Neural cell (in vitro differentiated cells): ENCODE results near the gene WBP4. TPM values are rescaled to one million over a fixed set of nuclear protein-coding genes. Genes with fewer than 3 reads are reported as not detected.

Experiments
- H2AFZ ChIP-seq: fragments of 200-600, 300-800 bp; sonication (generic), shearing (Covaris generic); 2 replicates; pipeline ENCODE4 v1.6.0; 2014; ENCODE audit warnings: low read depth, mild to moderate bottlenecking, antibody characterized with exemption, low read length, moderate library complexity
- H3F3A ChIP-seq: fragments of 200-600 bp; shearing (Covaris generic); 2 replicates; pipeline ENCODE4 v1.6.1; 2016; ENCODE audit warnings: mild to moderate bottlenecking, moderate library complexity, mixed read lengths, antibody characterized with exemption, low read length; ENCODE audit not compliant: insufficient read depth, poor library complexity, severe bottlenecking
- H3K27ac ChIP-seq: fragments of 200-600, 300-800 bp; sonication (generic), shearing (Covaris generic); 2 replicates; pipeline ENCODE4 v1.5.1; 2014; ENCODE audit warnings: mild to moderate bottlenecking, low read length, moderate library complexity
- H3K27me3 ChIP-seq: fragments of 300-800, 200-600 bp; sonication (generic), shearing (Covaris generic); 2 replicates; pipeline ENCODE4 v1.6.0; 2014; ENCODE audit warnings: mild to moderate bottlenecking, low read depth, low read length, moderate library complexity; ENCODE audit not compliant: insufficient read depth
- H3K36me3 ChIP-seq: fragments of 300-800, 200-600 bp; sonication (generic), shearing (Covaris generic); 2 replicates; pipeline ENCODE4 v1.5.1; 2014; ENCODE audit warnings: mild to moderate bottlenecking, antibody characterized with exemption, low read length, moderate library complexity; ENCODE audit not compliant: insufficient read depth
- H3K4me2 ChIP-seq: fragments of 300-800, 200-600 bp; sonication (generic), shearing (Covaris generic); 2 replicates; pipeline ENCODE4 v1.6.0; 2014; ENCODE audit warnings: mild to moderate bottlenecking, low read length
- H3K4me3 ChIP-seq: fragments of 300-800, 200-600 bp; sonication (generic), shearing (Covaris generic); 2 replicates; pipeline ENCODE4 v1.5.1; 2014; ENCODE audit warnings: mild to moderate bottlenecking, low read length, moderate library complexity
- H3K79me2 ChIP-seq: fragments of 200-600 bp; shearing (Covaris generic); replicated peaks from 2 replicates; pipeline ENCODE4 v1.6.0; 2014; ENCODE audit warnings: mild to moderate bottlenecking, low read length, moderate library complexity; ENCODE audit not compliant: insufficient read depth
- H3K9ac ChIP-seq: fragments of 300-800, 200-600 bp; sonication (generic), shearing (Covaris generic); 2 replicates; pipeline ENCODE4 v1.6.1; 2016; ENCODE audit warnings: mild to moderate bottlenecking, low read length, mixed read lengths
- H3K9me2 ChIP-seq: fragments of 200-600 bp; shearing (Covaris generic); 2 replicates; pipeline ENCODE4 v1.6.1; 2016; ENCODE audit warnings: mild to moderate bottlenecking, low read length, mixed read lengths; ENCODE audit not compliant: insufficient read depth
- H3K9me3 ChIP-seq: fragments of 200-600, 300-800 bp; sonication (generic), shearing (Covaris generic); 2 replicates; pipeline ENCODE4 v1.6.1; 2016; ENCODE audit warnings: mild to moderate bottlenecking, mixed run types, low read length, moderate library complexity, mixed read lengths
- H4K20me1 ChIP-seq: fragments of 200-600 bp; shearing (Covaris generic); 2 replicates; pipeline ENCODE4 v1.6.1; 2016; ENCODE audit warnings: mild to moderate bottlenecking, mixed run types; ENCODE audit not compliant: insufficient read depth
- EP300 ChIP-seq: fragments of 450-650 bp; conservative IDR thresholded peaks from 2 replicates; pipeline ENCODE4 v1.6.1; 2014; ENCODE audit warnings: antibody characterized with exemption, mild to moderate bottlenecking, moderate library complexity; ENCODE audit not compliant: poor library complexity, severe bottlenecking
- EZH2 ChIP-seq: fragments of 200-600, 300-800 bp; shearing (Covaris generic), sonication (generic); IDR thresholded peaks from 2 replicates; pipeline ENCODE4 v1.6.1; 2014; ENCODE audit warnings: antibody characterized with exemption, low read length, borderline replicate concordance, mild to moderate bottlenecking; ENCODE audit not compliant: insufficient read depth, poor library complexity, severe bottlenecking
- MXI1 ChIP-seq: fragments of 450-650 bp; conservative IDR thresholded peaks from 2 replicates; pipeline ENCODE4 v1.6.1; 2014; ENCODE audit warnings: antibody characterized with exemption, mild to moderate bottlenecking; ENCODE audit not compliant: poor library complexity, severe bottlenecking
- POLR2AphosphoS5 ChIP-seq: IDR thresholded peaks from 2 replicates; pipeline ENCODE4 v1.6.1; 2012
- RAD21 ChIP-seq: fragments of 450-650 bp; conservative IDR thresholded peaks from 2 replicates; pipeline ENCODE4 v1.6.1; 2014; ENCODE audit warnings: antibody characterized with exemption, mild to moderate bottlenecking, moderate library complexity
- SMC3 ChIP-seq: fragments of 450-650 bp; conservative IDR thresholded peaks from 2 replicates; pipeline ENCODE4 v1.6.1; 2014; ENCODE audit warnings: antibody characterized with exemption, mild to moderate bottlenecking, moderate library complexity; ENCODE audit not compliant: poor library complexity
- TAF1 ChIP-seq: IDR thresholded peaks from 2 replicates; pipeline ENCODE4 v1.6.1; 2012; ENCODE audit warnings: low read depth
- polyA plus RNA-seq: library from polyadenylated mRNA; depleted of rRNA; stranded (reverse); fragments of >200 nt; gene quantifications from 2 replicates; pipeline ENCODE4 v1.2.3, GENCODE V29; 2014
- TF ChIP-seq, protein P1 (sequence below): fragments of 450-650 bp; IDR thresholded peaks from 2 replicates; pipeline ENCODE4 v1.5.1; 2014; ENCODE audit warnings: antibody characterized with exemption, mild to moderate bottlenecking, moderate library complexity; ENCODE audit not compliant: poor library complexity, severe bottlenecking
- TF ChIP-seq, protein P2 (sequence below): IDR thresholded peaks from 2 replicates; pipeline ENCODE4 v1.6.1; 2012; ENCODE audit warnings: borderline replicate concordance

Gene WBP4
- polyA plus RNA-seq, 1 donor from 2014 or later = 19.0 TPM

DNA sequence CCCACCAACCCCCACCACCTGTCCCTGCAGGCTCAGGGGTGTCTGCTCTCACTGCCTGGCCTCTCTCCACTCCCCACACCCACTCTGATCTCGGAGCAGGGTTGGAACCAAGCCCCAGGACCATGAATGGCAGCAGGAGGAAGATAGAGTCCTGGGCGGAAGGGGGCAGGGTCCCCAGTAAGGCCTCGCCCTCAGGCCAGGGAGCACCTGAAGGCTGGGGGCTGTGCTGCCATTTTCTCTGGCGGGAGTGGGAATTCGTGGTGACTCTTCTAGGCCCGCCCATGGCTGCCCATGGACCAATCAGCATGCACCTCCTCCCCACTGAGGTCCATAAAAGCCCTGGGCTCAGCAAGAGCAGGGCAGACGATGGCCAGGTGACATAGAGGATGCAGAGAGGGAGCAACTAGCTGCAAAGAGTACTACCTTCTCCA, 46.3 kb downstream of the WBP4 start:
- Histone ChIP-seq H3K9me3 (no peaks in the 10 kb centered on the region), H3K4me3 (no peak overlapping the region), H2AFZ (no peak overlapping the region), H3K9me2 (no peaks in the 10 kb centered on the region), H3K36me3 (no peaks in the 10 kb centered on the region), H3K4me2 (no peak overlapping the region), H3K79me2 (no peaks in the 10 kb centered on the region), H4K20me1 (no peaks in the 10 kb centered on the region), H3F3A (no peaks in the 10 kb centered on the region), H3K27ac (no peak overlapping the region), H3K27me3 (no peaks in the 10 kb centered on the region), H3K9ac (no peak overlapping the region)
- TF ChIP-seq EZH2 (no peak), EP300 (no peak), MXI1 (no peak), RAD21 (no peak), TAF1 (no peak)
- TF ChIP-seq, protein P1, sequence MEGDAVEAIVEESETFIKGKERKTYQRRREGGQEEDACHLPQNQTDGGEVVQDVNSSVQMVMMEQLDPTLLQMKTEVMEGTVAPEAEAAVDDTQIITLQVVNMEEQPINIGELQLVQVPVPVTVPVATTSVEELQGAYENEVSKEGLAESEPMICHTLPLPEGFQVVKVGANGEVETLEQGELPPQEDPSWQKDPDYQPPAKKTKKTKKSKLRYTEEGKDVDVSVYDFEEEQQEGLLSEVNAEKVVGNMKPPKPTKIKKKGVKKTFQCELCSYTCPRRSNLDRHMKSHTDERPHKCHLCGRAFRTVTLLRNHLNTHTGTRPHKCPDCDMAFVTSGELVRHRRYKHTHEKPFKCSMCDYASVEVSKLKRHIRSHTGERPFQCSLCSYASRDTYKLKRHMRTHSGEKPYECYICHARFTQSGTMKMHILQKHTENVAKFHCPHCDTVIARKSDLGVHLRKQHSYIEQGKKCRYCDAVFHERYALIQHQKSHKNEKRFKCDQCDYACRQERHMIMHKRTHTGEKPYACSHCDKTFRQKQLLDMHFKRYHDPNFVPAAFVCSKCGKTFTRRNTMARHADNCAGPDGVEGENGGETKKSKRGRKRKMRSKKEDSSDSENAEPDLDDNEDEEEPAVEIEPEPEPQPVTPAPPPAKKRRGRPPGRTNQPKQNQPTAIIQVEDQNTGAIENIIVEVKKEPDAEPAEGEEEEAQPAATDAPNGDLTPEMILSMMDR = no peak

DNA sequence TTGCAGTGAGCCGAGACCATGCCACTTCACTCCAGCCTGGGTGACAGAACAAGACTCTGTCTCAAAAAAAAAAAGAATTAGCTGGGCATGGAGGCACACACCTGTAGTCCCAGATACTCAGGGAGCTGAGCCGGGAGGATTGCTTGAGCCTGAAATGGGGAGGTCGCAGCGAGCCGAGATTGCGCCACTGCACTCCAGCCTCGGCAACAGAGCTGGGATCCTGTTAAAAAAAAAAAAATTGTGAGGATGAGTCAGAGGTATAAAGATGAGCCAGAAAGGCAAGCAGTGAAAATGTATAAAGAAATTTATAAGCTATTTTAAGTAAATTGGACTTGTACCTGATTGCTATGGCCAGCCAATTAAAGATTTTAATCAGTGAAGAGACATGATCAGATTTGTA, 50.1 kb downstream of the WBP4 start:
- no peaks in the 10 kb centered on the region for H3K27me3 ChIP-seq
- no peaks in the 10 kb centered on the region for H3F3A ChIP-seq
- no peaks in the 10 kb centered on the region for H3K79me2 ChIP-seq
- H3K9ac ChIP-seq = no peak overlapping the region
- no peak for TF ChIP-seq POLR2AphosphoS5
- TF ChIP-seq TAF1 = no peak
- TF ChIP-seq RAD21 = no peak
- no peak for TF ChIP-seq MXI1
- no peak for TF ChIP-seq EZH2
- TF ChIP-seq, protein P2, sequence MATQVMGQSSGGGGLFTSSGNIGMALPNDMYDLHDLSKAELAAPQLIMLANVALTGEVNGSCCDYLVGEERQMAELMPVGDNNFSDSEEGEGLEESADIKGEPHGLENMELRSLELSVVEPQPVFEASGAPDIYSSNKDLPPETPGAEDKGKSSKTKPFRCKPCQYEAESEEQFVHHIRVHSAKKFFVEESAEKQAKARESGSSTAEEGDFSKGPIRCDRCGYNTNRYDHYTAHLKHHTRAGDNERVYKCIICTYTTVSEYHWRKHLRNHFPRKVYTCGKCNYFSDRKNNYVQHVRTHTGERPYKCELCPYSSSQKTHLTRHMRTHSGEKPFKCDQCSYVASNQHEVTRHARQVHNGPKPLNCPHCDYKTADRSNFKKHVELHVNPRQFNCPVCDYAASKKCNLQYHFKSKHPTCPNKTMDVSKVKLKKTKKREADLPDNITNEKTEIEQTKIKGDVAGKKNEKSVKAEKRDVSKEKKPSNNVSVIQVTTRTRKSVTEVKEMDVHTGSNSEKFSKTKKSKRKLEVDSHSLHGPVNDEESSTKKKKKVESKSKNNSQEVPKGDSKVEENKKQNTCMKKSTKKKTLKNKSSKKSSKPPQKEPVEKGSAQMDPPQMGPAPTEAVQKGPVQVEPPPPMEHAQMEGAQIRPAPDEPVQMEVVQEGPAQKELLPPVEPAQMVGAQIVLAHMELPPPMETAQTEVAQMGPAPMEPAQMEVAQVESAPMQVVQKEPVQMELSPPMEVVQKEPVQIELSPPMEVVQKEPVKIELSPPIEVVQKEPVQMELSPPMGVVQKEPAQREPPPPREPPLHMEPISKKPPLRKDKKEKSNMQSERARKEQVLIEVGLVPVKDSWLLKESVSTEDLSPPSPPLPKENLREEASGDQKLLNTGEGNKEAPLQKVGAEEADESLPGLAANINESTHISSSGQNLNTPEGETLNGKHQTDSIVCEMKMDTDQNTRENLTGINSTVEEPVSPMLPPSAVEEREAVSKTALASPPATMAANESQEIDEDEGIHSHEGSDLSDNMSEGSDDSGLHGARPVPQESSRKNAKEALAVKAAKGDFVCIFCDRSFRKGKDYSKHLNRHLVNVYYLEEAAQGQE = no peak
- no peak for TF ChIP-seq EP300
- TF ChIP-seq, protein P1 = no peak
- TF ChIP-seq SMC3 = no peak
- no peak overlapping the region for H3K27ac ChIP-seq
- H4K20me1 ChIP-seq = no peaks in the 10 kb centered on the region
- H3K4me2 ChIP-seq = no peak overlapping the region
- H2AFZ ChIP-seq = no peak overlapping the region
- H3K9me3 ChIP-seq = no peaks in the 10 kb centered on the region
- no peaks in the 10 kb centered on the region for H3K9me2 ChIP-seq
- H3K36me3 ChIP-seq = no peaks in the 10 kb centered on the region
- no peak overlapping the region for H3K4me3 ChIP-seq
